Panc1 (cell line): ENCODE data around the gene CHST1.

ENCODE experiments used
- CTCF ChIP-seq: fragments of 450-650 bp; IDR thresholded peaks from 2 replicates; pipeline ENCODE4 v1.5.1; 2017; ENCODE audit warnings: mild to moderate bottlenecking
- POLR2AphosphoS5 ChIP-seq: IDR thresholded peaks from 2 replicates; pipeline ENCODE4 v1.6.1; 2012; ENCODE audit warnings: mild to moderate bottlenecking, low read depth, low read length, moderate library complexity
- REST ChIP-seq, 2 experiments: IDR thresholded peaks; 2 replicates each; pipeline ENCODE4 v1.6.1; 2011 to 2012; ENCODE audit warnings: low read depth in 2 of 2, control low read depth in 1 of 2, low read length in 1 of 2, mild to moderate bottlenecking in 1 of 2, moderate library complexity in 1 of 2; ENCODE audit not compliant: insufficient read depth in 1 of 2
- SIN3A ChIP-seq: IDR thresholded peaks from 2 replicates; pipeline ENCODE4 v1.6.1; 2012; ENCODE audit warnings: low read depth, mild to moderate bottlenecking, low read length, moderate library complexity, borderline replicate concordance; ENCODE audit not compliant: insufficient read depth
- TCF7L2 ChIP-seq: IDR thresholded peaks from 2 replicates; pipeline ENCODE4 v1.6.1; 2011; ENCODE audit warnings: mild to moderate bottlenecking, low read depth, low read length, inconsistent platforms

GRCh38 chr11:45676522-45677095 lies 11.2 kb upstream of the CHST1 start:
- TF ChIP-seq CTCF (no peak), POLR2AphosphoS5 (no peak), SIN3A (no peak), REST (IDR thresholded peaks at IDR 0.05; ENCODE audit: insufficient read depth in 1 of 2, low read depth in 2 of 2, low read length in 1 of 2) (no peak), TCF7L2 (no peak)
